Pancreas (tissue), 10 donors: ENCODE results near the gene C2CD2L. TPM values are rescaled to one million over a fixed set of nuclear protein-coding genes. Genes with fewer than 3 reads are reported as not detected.
A peak's percentile ranks its signal among the peaks of the same experiment; 100 is the strongest.

Source experiments
- ATAC-seq, 4 donors: fragments of 200-7000 bp; cut with Tn5 transposase; one replicate each; pipeline versions ENCODE4 v1.8.0 to v1.9.1; 2020; ENCODE audit warnings: mild to moderate bottlenecking in 4 of 4, moderate library complexity in 4 of 4
- DNase-seq, 6 donors: peaks; one replicate each; pipeline ENCODE4 v3.0.0-alpha.2; 2020
- FAIRE-seq: peaks from 2 replicates; lab custom pipeline; 2012; peaks lifted over from hg19 to GRCh38; lab: Jason Lieb, UNC
- H3K27ac ChIP-seq, 4 donors: fragments of 200-600 bp; sonication (generic); 1 replicate in 3 of 4; 2 replicates in 1 of 4; pipeline versions ENCODE4 v1.5.0 to v1.8.0; 2020
- H3K27me3 ChIP-seq, 4 donors: fragments of 200-600 bp; one replicate each; pipeline ENCODE4 v1.8.0; 2021
- H3K36me3 ChIP-seq, 3 donors: fragments of 200-600 bp; sonication (generic) in 1 of 3; one replicate each; pipeline versions ENCODE4 v1.5.0 to v1.8.0; 2020 to 2021
- H3K4me1 ChIP-seq, 3 donors: fragments of 200-600 bp; one replicate each; pipeline ENCODE4 v1.8.0; 2021
- H3K4me3 ChIP-seq, 4 donors: fragments of 200-600 bp; sonication (generic) in 2 of 4; one replicate each; pipeline versions ENCODE4 v1.5.0 to v1.8.0; 2020 to 2021
- H3K9me3 ChIP-seq, 4 donors: fragments of 200-600 bp; one replicate each; pipeline ENCODE4 v1.8.0; 2021
- CTCF ChIP-seq, 4 donors: fragments of 200-600 bp; sonication (generic) in 3 of 4; IDR thresholded peaks; one replicate each; pipeline versions ENCODE4 v1.5.0 to v1.8.0; 2021; ENCODE audit warnings: antibody characterized with exemption in 4 of 4
- WGBS, 2 donors: extraction: QIAGEN DNeasy Blood & Tissue Kit; methylation state at CpG; one replicate each; pipeline ENCODE4 v1.1.7; 2013; 5-methylcytosine and 5-hydroxymethylcytosine counted together
- intact Hi-C, 3 donors: fragments of 100-400 bp; cut with DNase I; formaldehyde crosslinking; loops; one replicate each; pipeline versions ENCODE4 v1.11.1 to v1.14.2; 2022
- polyA plus RNA-seq, 2 donors: library from polyadenylated mRNA; stranded (reverse); fragments of 200-250 nt; gene quantifications; one replicate each; pipeline ENCODE4 v1.2.3, GENCODE V29; 2013
- total RNA-seq, 6 donors: library from RNA; stranded (reverse); fragmentation: NEBNext Ultra II Directional in 4 of 6; extraction: Animal tissue kit (Norgen Biotek cat#: 25700) in 4 of 6; gene quantifications; one replicate each; pipeline versions ENCODE4 v1.2.1 to v1.2.4, GENCODE V29; 2021 to 2023
- donor health status: healthy with polysubstance abuse.
- donor health status: DM: no; HTN: no; CAD: no; lungs with moderate emphysema.
- donor health status: DM: no; HTN: no; CAD: no.
- donor health status: control.
- donor health status: control.
- donor health status: Bipolar disorder and iron deficiency.
- donor health status: DM: yes; HTN: yes; CAD: no.
- donor health status: DM: no; HTN: no; CAD: no.
- donor health status: DM: no; HTN: no; CAD: no.
- donor health status: DM: yes; HTN: yes; CAD: no.

C2CD2L gene
- total and polyA plus RNA-seq, 8 donors, result 4.9 to 12.3 (median 7.3) TPM

DNA sequence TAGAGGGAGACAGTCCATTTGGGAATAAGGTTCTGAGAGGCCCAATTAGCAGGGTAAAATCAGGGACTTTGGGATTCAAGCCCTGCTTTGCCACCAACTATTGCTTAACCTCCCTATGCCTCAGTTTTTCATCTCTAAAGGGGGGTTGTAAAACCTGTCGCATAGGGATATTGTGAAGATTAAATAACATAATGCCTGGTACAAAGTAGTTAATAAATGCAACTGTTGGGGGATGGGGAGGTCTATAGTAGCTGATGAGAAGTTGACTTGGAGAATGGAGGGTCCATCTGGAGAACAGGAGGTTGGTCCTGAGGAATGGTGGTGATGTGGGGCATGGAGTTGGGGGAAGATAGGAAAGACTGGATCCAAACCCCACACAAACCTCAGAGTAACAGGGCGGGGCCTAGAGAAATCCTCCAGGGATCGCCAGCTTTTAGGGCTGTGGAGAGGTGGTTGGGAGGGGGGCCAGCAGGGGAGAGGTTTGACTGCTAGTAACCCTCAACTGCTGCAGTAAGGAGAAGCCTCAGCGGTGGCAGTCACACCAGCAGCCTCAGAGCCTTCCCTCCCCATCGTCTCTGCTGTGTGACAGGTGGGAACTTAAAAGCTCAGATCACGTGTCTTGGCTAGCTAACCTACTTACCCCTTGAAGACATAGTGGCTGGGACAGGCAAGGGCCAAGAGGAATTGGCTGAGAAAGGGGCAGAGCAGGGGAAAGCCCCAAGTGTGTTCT is 40.6 kb downstream of the C2CD2L start:
- Histone ChIP-seq H3K27me3 (no peaks in the 10 kb centered on the region), H3K4me1 (no peaks in the 10 kb centered on the region), H3K9me3 (no peaks in the 10 kb centered on the region), H3K4me3 (no peak overlapping the region), H3K27ac (no peak overlapping the region), H3K36me3 (no peaks in the 10 kb centered on the region)
- 70 to 71% methylated on average over 6 of the region's 6 CpGs for WGBS, 2 donors
- FAIRE-seq, result no peak
- peak in 1 of 6 donors; percentile 18 for DNase-seq
- no peak for TF ChIP-seq CTCF (IDR thresholded peaks at IDR 0.05)
- intact Hi-C loops, result no loop called here
- ATAC-seq, result no peak

GRCh38 chr11:119148720-119149017 is 41.5 kb downstream of the C2CD2L start:
- Histone ChIP-seq H3K27ac (no peak overlapping the region), H3K4me1 (no peaks in the 10 kb centered on the region), H3K9me3 (no peaks in the 10 kb centered on the region), H3K4me3 (peak overlapping the region; percentile 38 to 65 (median 47)), H3K36me3 (no peaks in the 10 kb centered on the region), H3K27me3 (no peaks in the 10 kb centered on the region)
- FAIRE-seq (no peak), DNase-seq (no peak), ATAC-seq (no peak)
- WGBS, 2 donors, result 1 to 2% methylated on average over 10 to 16 of the region's 16 CpGs
- intact Hi-C loops, result no loop called here
- no peak for TF ChIP-seq CTCF (IDR thresholded peaks at IDR 0.05)

GRCh38 chr11:119149018-119149785 is 42.1 kb downstream of the C2CD2L start, which contains the start of gene ABCG4:
TSS of gene ABCG4 (plus strand) at chr11:119149052. CDS start at chr11:119149966, 914 bp downstream.
- H3K36me3 ChIP-seq, result no peaks in the 10 kb centered on the region
- H3K27ac ChIP-seq, result no peak within 1 kb of the TSS
- DNase-seq, result peak in 2 of 6 donors; percentile 72 to 73
- peak; percentile 32 to 74 (median 57) for ATAC-seq
- H3K27me3 ChIP-seq, result peaks cover 0 to 3% (median 0%) of the 10 kb centered on the region in 4 donors
- no peak for TF ChIP-seq CTCF (IDR thresholded peaks at IDR 0.05)
- no peak for FAIRE-seq
- intact Hi-C loops, result no loop called here
- no peaks in the 10 kb centered on the region for H3K9me3 ChIP-seq
- H3K4me3 ChIP-seq, result peak within 1 kb of the TSS; percentile 38 to 65 (median 47)
- H3K4me1 ChIP-seq, result no peaks in the 10 kb centered on the region
- 1% methylated on average over 34 to 73 of the region's 73 CpGs for WGBS, 2 donors

DNA sequence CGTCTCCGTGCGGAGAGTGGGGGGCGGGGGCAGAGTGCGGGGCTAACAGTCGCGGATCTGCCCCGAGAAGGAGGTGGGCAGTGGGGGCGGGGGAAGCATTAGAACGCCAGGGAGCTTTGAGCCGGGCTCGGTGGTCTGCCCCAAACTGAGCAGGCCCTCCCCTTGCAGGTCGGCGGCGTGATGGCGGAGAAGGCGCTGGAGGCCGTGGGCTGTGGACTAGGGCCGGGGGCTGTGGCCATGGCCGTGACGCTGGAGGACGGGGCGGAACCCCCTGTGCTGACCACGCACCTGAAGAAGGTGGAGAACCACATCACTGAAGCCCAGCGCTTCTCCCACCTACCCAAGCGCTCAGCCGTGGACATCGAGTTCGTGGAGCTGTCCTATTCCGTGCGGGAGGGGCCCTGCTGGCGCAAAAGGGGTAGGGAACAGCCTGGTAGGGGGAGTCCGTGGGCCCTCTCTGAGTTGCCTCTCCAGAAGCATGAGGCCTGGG is 42.7 kb downstream of the C2CD2L start:
- no peak for TF ChIP-seq CTCF (IDR thresholded peaks at IDR 0.05)
- Histone ChIP-seq H3K36me3 (no peaks in the 10 kb centered on the region), H3K27ac (no peak overlapping the region), H3K9me3 (no peaks in the 10 kb centered on the region), H3K27me3 (peaks cover 0 to 3% (median 0%) of the 10 kb centered on the region in 4 donors), H3K4me3 (peak overlapping the region in 3 of 4 donors; percentile 38 to 65 (median 48)), H3K4me1 (no peaks in the 10 kb centered on the region)
- FAIRE-seq, result no peak
- intact Hi-C loops, result no loop called here
- no peak for ATAC-seq
- WGBS, 2 donors, result 39 to 42% methylated on average over 30 to 33 of the region's 33 CpGs
- peak in 1 of 6 donors; percentile 64 for DNase-seq
